ENCODE results near the gene DNHD1.

DNA sequence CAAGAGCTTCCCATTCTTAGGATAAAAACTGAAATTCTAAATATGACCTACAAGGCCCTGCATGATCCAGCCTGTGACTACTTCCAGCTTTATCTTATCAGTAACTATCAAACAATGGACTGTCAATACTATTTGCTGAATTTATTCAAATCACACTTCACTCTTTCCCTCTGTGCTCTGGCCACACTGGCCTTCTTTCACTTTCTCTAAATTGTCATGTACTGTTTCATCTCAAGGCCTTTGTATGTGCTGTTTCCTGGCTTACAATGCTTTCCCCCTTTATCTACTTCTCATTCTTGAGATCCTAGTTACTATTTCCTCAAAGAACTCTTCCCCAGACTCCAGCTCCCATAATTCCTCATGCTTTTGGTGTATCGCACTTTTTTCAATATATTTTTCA is 10.1 kb upstream of the DNHD1 start:
- no peak for TF ChIP-seq GATA2 (IDR thresholded peaks at IDR 0.05; ENCODE audit: low read depth, low read length)
- TF ChIP-seq GATA3 (IDR thresholded peaks at IDR 0.05; ENCODE audit: low read depth, low read length), result no peak
